Neuronal stem cell (in vitro differentiated cells): ENCODE results near the gene C17orf58.
"Not testable (repeated sequence)": the region's sequence is repeated elsewhere in the genome, so short reads cannot be mapped to it uniquely, and the experiment has no call there.

Source experiments
- DNase-seq: peaks from one replicate; pipeline ENCODE4 v3.0.0-alpha.2; 2013; ENCODE audit warnings: low spot score
- H2AFZ ChIP-seq: one replicate; pipeline ENCODE4 v1.6.1; 2013; ENCODE audit warnings: mild to moderate bottlenecking, low read length, inconsistent platforms
- H2AK5ac ChIP-seq: 2 replicates; pipeline ENCODE4 v1.6.1; 2013; ENCODE audit warnings: low read depth, mild to moderate bottlenecking, inconsistent platforms, low read length, moderate library complexity, mixed read lengths
- H2BK120ac ChIP-seq: 2 replicates; pipeline ENCODE4 v1.6.1; 2013; ENCODE audit warnings: low read depth, mild to moderate bottlenecking, inconsistent platforms, low read length, moderate library complexity, mixed read lengths
- H2BK12ac ChIP-seq: one replicate; pipeline ENCODE4 v1.6.1; 2013; ENCODE audit warnings: low read length, inconsistent platforms
- H2BK15ac ChIP-seq: 2 replicates; pipeline ENCODE4 v1.6.1; 2013; ENCODE audit warnings: mild to moderate bottlenecking, low read length, inconsistent platforms, mixed read lengths
- H2BK5ac ChIP-seq: one replicate; pipeline ENCODE4 v1.6.1; 2013; ENCODE audit warnings: inconsistent platforms, mild to moderate bottlenecking, low read length, moderate library complexity
- H3K14ac ChIP-seq: one replicate; pipeline ENCODE4 v1.6.1; 2013; ENCODE audit warnings: low read length, inconsistent platforms
- H3K18ac ChIP-seq: 2 replicates; pipeline ENCODE4 v1.6.1; 2013; ENCODE audit warnings: low read length, inconsistent platforms
- H3K23ac ChIP-seq: 2 replicates; pipeline ENCODE4 v1.6.1; 2013; ENCODE audit warnings: low read depth, mild to moderate bottlenecking, mixed read lengths, low read length, inconsistent platforms; ENCODE audit not compliant: poor library complexity
- H3K27ac ChIP-seq: replicated peaks from 3 replicates; pipeline ENCODE4 v1.5.1; 2013; ENCODE audit warnings: low read length, inconsistent platforms
- H3K27me3 ChIP-seq, 3 experiments: 2 replicates each; pipeline ENCODE4 v1.6.1; 2013; ENCODE audit warnings: low read length in 3 of 3, mild to moderate bottlenecking in 2 of 3, inconsistent platforms in 1 of 3, low read depth in 1 of 3, mixed read lengths in 1 of 3, moderate library complexity in 1 of 3; ENCODE audit not compliant: control insufficient read depth in 3 of 3, insufficient read depth in 3 of 3
- H3K36me3 ChIP-seq, 2 donors: replicated peaks in 1 of 2; 2 replicates each; pipeline ENCODE4 v1.6.1; 2013; ENCODE audit warnings: low read length in 2 of 2; ENCODE audit not compliant: control insufficient read depth in 2 of 2, insufficient read depth in 2 of 2
- H3K4ac ChIP-seq: 2 replicates; pipeline ENCODE4 v1.6.1; 2013; ENCODE audit warnings: inconsistent platforms, mild to moderate bottlenecking, low read length, moderate library complexity
- H3K4me1 ChIP-seq, 2 donors: 1 replicate in 1 of 2; 2 replicates in 1 of 2; pipeline ENCODE4 v1.6.1; 2013; ENCODE audit warnings: low read length in 2 of 2, low read depth in 1 of 2; ENCODE audit not compliant: control insufficient read depth in 2 of 2, insufficient read depth in 1 of 2
- H3K4me2 ChIP-seq: one replicate; pipeline ENCODE4 v1.6.1; 2013; ENCODE audit warnings: mild to moderate bottlenecking, low read length, inconsistent platforms; ENCODE audit not compliant: insufficient read depth, poor library complexity, severe bottlenecking
- H3K4me3 ChIP-seq, 2 donors: 2 replicates each; pipeline ENCODE4 v1.5.1; 2013; ENCODE audit warnings: low read length in 2 of 2, mild to moderate bottlenecking in 2 of 2, inconsistent platforms in 1 of 2, moderate library complexity in 1 of 2
- H3K79me1 ChIP-seq: one replicate; pipeline ENCODE4 v1.6.1; 2013; ENCODE audit warnings: low read depth, mild to moderate bottlenecking, inconsistent platforms, low read length, moderate library complexity
- H3K9ac ChIP-seq: one replicate; pipeline ENCODE4 v1.6.1; 2013; ENCODE audit warnings: mild to moderate bottlenecking, low read depth, low read length, inconsistent platforms; ENCODE audit not compliant: poor library complexity
- H3K9me3 ChIP-seq, 2 donors: replicated peaks in 1 of 2; 2 replicates each; pipeline versions ENCODE3 to v1.6.1; 2013; ENCODE audit warnings: low read length in 2 of 2, mild to moderate bottlenecking in 2 of 2, inconsistent platforms in 1 of 2, low read depth in 1 of 2, mixed read lengths in 1 of 2, moderate library complexity in 1 of 2; ENCODE audit not compliant: control insufficient read depth in 2 of 2, insufficient read depth in 1 of 2
- H4K8ac ChIP-seq: one replicate; pipeline ENCODE4 v1.6.1; 2013; ENCODE audit warnings: low read depth, mild to moderate bottlenecking, inconsistent platforms, low read length, moderate library complexity
- H4K91ac ChIP-seq: one replicate; pipeline ENCODE4 v1.6.1; 2013; ENCODE audit warnings: low read length, low read depth, mild to moderate bottlenecking, inconsistent platforms; ENCODE audit not compliant: poor library complexity
- WGBS, 2 donors: extraction: QIAGEN DNeasy Blood & Tissue Kit; methylation state at CpG; one replicate each; pipeline ENCODE4 v1.1.7; 2013; ENCODE audit warnings: missing lambda C conversion rate in 2 of 2, mixed read lengths in 1 of 2; ENCODE audit not compliant: insufficient read length in 2 of 2, insufficient replicate concordance in 1 of 2; ENCODE audit errors: extremely low coverage in 2 of 2; 5-methylcytosine and 5-hydroxymethylcytosine counted together

C17orf58 gene

GRCh38 chr17:67974598-67975066, 21.6 kb downstream of the C17orf58 start:
- Histone ChIP-seq H2AFZ (no peak overlapping the region), H3K9me3 (no peaks in the 10 kb centered on the region), H3K4ac (no peak overlapping the region), H2BK120ac (no peak overlapping the region), H3K23ac (no peak overlapping the region), H2BK5ac (no peak overlapping the region), H3K27ac (no peak overlapping the region), H3K9ac (no peak overlapping the region), H4K91ac (no peak overlapping the region), H4K8ac (no peak overlapping the region), H2BK15ac (no peak overlapping the region), H3K79me1 (peaks cover 1% of the 10 kb centered on the region), H3K14ac (no peak overlapping the region), H2BK12ac (no peak overlapping the region), H3K4me3 (no peak overlapping the region), H3K4me2 (no peak overlapping the region), H2AK5ac (no peak overlapping the region), H3K36me3 (peaks cover 5 to 77% of the 10 kb centered on the region in 2 donors), H3K27me3 (no peaks in the 10 kb centered on the region), H3K18ac (no peak overlapping the region), H3K4me1 (peaks cover 3 to 5% of the 10 kb centered on the region in 2 donors)
- peak; percentile 5 for DNase-seq
- WGBS, 2 donors: no CpG with 5 or more reads among the region's 8 CpGs

- no peak overlapping the region for H3K4me2 ChIP-seq
- no peak overlapping the region for H2AK5ac ChIP-seq
- H3K79me1 ChIP-seq: peaks cover 1% of the 10 kb centered on the region
- DNase-seq: no peak
- no peak overlapping the region for H3K14ac ChIP-seq
- no peak overlapping the region for H4K8ac ChIP-seq
- WGBS, 2 donors: no CpG with 5 or more reads among the region's 9 CpGs
- no peak overlapping the region for H2BK15ac ChIP-seq
- no peak overlapping the region for H4K91ac ChIP-seq
- peaks cover 5 to 77% of the 10 kb centered on the region in 2 donors for H3K36me3 ChIP-seq
- H3K4ac ChIP-seq: no peak overlapping the region
- peaks cover 3 to 5% of the 10 kb centered on the region in 2 donors for H3K4me1 ChIP-seq
- no peak overlapping the region for H3K23ac ChIP-seq
- H2BK12ac ChIP-seq: no peak overlapping the region
- H2BK5ac ChIP-seq: no peak overlapping the region
- no peak overlapping the region for H2AFZ ChIP-seq
- H3K27me3 ChIP-seq: no peaks in the 10 kb centered on the region
- no peak overlapping the region for H3K18ac ChIP-seq
- H3K4me3 ChIP-seq: no peak overlapping the region
- no peak overlapping the region for H2BK120ac ChIP-seq
- no peak overlapping the region for H3K27ac ChIP-seq
- no peak overlapping the region for H3K9ac ChIP-seq
- no peaks in the 10 kb centered on the region for H3K9me3 ChIP-seq
These were observed 22.1 kb downstream of the C17orf58 start for GRCh38 chr17:67974185-67974584.

GRCh38 chr17:67970783-67971182, 25.5 kb downstream of the C17orf58 start:
- Histone ChIP-seq H3K27ac (no peak overlapping the region), H2BK120ac (no peak overlapping the region), H3K14ac (no peak overlapping the region), H3K9ac (no peak overlapping the region), H3K36me3 (peaks cover 6 to 77% of the 10 kb centered on the region in 2 donors), H3K4me2 (no peak overlapping the region), H2AK5ac (no peak overlapping the region), H3K4me3 (no peak overlapping the region), H4K8ac (no peak overlapping the region), H3K18ac (no peak overlapping the region), H3K23ac (no peak overlapping the region), H3K9me3 (no peaks in the 10 kb centered on the region), H3K79me1 (no peaks in the 10 kb centered on the region), H2BK5ac (no peak overlapping the region), H4K91ac (no peak overlapping the region), H2BK12ac (no peak overlapping the region), H3K27me3 (no peaks in the 10 kb centered on the region), H2AFZ (no peak overlapping the region), H3K4ac (no peak overlapping the region), H2BK15ac (no peak overlapping the region), H3K4me1 (peaks cover 3 to 5% of the 10 kb centered on the region in 2 donors)
- WGBS, 2 donors: no CpG with 5 or more reads among the region's 7 CpGs
- DNase-seq: no peak

- H2BK120ac ChIP-seq, H3K4me1 ChIP-seq, H3K27ac ChIP-seq, H3K23ac ChIP-seq, H3K4me2 ChIP-seq, H3K14ac ChIP-seq, H2BK15ac ChIP-seq, H3K79me1 ChIP-seq, H4K8ac ChIP-seq, H3K4me3 ChIP-seq, H2BK12ac ChIP-seq, H3K9ac ChIP-seq, H2AFZ ChIP-seq, H2AK5ac ChIP-seq, H3K4ac ChIP-seq, H3K27me3 ChIP-seq, H4K91ac ChIP-seq, H2BK5ac ChIP-seq, H3K18ac ChIP-seq, H3K9me3 ChIP-seq: not testable (repeated sequence)
- no CpG with 5 or more reads among the region's 1 CpG for WGBS, 2 donors
- H3K36me3 ChIP-seq: peaks cover 22 to 79% of the 10 kb centered on the region in 2 donors
- peak; percentile 40 for DNase-seq
These were observed 33.1 kb downstream of the C17orf58 start for GRCh38 chr17:67963145-67963572.
